ENCODE data around the gene GALNT7. TPM values are rescaled to one million over a fixed set of nuclear protein-coding genes. Genes with fewer than 3 reads are reported as not detected.

The GALNT7 gene
- total RNA-seq, 1 experiment from 2014 or later, result 156 TPM

- Histone ChIP-seq H3K4me1 (ENCODE audit: control insufficient read depth, insufficient read depth, low read length) (peaks cover 23% of the 10 kb centered on the region), H3K4me3 (ENCODE audit: low read depth in 2 of 2, low read length in 2 of 2) (no peak overlapping the region), H3K9me3 (ENCODE audit: control insufficient read depth, insufficient read depth, low read depth, low read length) (no peaks in the 10 kb centered on the region), H3K27me3 (ENCODE audit: control insufficient read depth, insufficient read depth, low read length) (no peaks in the 10 kb centered on the region), H3K36me3 (ENCODE audit: control insufficient read depth, insufficient read depth, low read length) (no peaks in the 10 kb centered on the region; the same call in 1 of the 2 replicates), H3K27ac (ENCODE audit: low read length) (peak overlapping the region; percentile 48; the same call in 1 of the 2 replicates)
- BruUV-seq (replicated peaks), result no TSS peak
- in situ Hi-C loops (cut with HindIII; ENCODE audit: low pct_unique_long_range_greater_than_20kb, low sequenced_read_pairs) (loop anchor here (25.0 kb wide), 1 partner anchor 112 kb away; the partner anchor contains the start of gene GALNT7), intact Hi-C loops (cut with micrococcal nuclease; ENCODE audit: unreplicated experiment) (no loop called here)
- ATAC-seq (no peak), DNase-seq (ENCODE audit: low read depth, low spot score) (no peak)
- ChIA-PET CTCF (no interaction called here), POLR2A (interaction anchor here (0.6 kb wide), 1 partner anchor 11 kb away, joined by 3 read pairs; no protein-coding TSS in a partner anchor)
- TF ChIP-seq SIN3A (IDR thresholded peaks at IDR 0.05; ENCODE audit: borderline replicate concordance, insufficient read depth, low read depth, low read length) (no peak), CTCF (IDR thresholded peaks at IDR 0.05) (no peak)
- TF ChIP-seq, protein P1, sequence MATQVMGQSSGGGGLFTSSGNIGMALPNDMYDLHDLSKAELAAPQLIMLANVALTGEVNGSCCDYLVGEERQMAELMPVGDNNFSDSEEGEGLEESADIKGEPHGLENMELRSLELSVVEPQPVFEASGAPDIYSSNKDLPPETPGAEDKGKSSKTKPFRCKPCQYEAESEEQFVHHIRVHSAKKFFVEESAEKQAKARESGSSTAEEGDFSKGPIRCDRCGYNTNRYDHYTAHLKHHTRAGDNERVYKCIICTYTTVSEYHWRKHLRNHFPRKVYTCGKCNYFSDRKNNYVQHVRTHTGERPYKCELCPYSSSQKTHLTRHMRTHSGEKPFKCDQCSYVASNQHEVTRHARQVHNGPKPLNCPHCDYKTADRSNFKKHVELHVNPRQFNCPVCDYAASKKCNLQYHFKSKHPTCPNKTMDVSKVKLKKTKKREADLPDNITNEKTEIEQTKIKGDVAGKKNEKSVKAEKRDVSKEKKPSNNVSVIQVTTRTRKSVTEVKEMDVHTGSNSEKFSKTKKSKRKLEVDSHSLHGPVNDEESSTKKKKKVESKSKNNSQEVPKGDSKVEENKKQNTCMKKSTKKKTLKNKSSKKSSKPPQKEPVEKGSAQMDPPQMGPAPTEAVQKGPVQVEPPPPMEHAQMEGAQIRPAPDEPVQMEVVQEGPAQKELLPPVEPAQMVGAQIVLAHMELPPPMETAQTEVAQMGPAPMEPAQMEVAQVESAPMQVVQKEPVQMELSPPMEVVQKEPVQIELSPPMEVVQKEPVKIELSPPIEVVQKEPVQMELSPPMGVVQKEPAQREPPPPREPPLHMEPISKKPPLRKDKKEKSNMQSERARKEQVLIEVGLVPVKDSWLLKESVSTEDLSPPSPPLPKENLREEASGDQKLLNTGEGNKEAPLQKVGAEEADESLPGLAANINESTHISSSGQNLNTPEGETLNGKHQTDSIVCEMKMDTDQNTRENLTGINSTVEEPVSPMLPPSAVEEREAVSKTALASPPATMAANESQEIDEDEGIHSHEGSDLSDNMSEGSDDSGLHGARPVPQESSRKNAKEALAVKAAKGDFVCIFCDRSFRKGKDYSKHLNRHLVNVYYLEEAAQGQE (IDR thresholded peaks at IDR 0.05; ENCODE audit: insufficient read depth in 1 of 2, low read depth in 2 of 2, low read length in 1 of 2), result no peak
Measured at GRCh38 chr4:173273941-173274340, 105.3 kb downstream of the GALNT7 start.

GRCh38 chr4:173274744-173275143 lies 106.1 kb downstream of the GALNT7 start:
- ChIA-PET CTCF (no interaction called here), POLR2A (interaction anchor here (0.6 kb wide), 1 partner anchor 12 kb away, joined by 3 read pairs; no protein-coding TSS in a partner anchor)
- no peaks in the 10 kb centered on the region for H3K9me3 ChIP-seq (ENCODE audit: control insufficient read depth, insufficient read depth, low read depth, low read length)
- intact Hi-C loops (cut with micrococcal nuclease; ENCODE audit: unreplicated experiment) (no loop called here), in situ Hi-C loops (cut with HindIII; ENCODE audit: low pct_unique_long_range_greater_than_20kb, low sequenced_read_pairs) (loop anchor here (25.0 kb wide), 1 partner anchor 112 kb away; the partner anchor contains the start of gene GALNT7)
- no TSS peak for BruUV-seq (replicated peaks)
- H3K27me3 ChIP-seq (ENCODE audit: control insufficient read depth, insufficient read depth, low read length), result no peaks in the 10 kb centered on the region
- peaks cover 16% of the 10 kb centered on the region for H3K4me1 ChIP-seq (ENCODE audit: control insufficient read depth, insufficient read depth, low read length)
- no peak for DNase-seq (ENCODE audit: low read depth, low spot score)
- TF ChIP-seq POLR2AphosphoS5 (IDR thresholded peaks at IDR 0.05; ENCODE audit: low read depth, low read length) (no peak), SIN3A (IDR thresholded peaks at IDR 0.05; ENCODE audit: borderline replicate concordance, insufficient read depth, low read depth, low read length) (no peak), TCF7L2 (IDR thresholded peaks at IDR 0.05; ENCODE audit: low read depth, low read length) (no peak), CTCF (IDR thresholded peaks at IDR 0.05) (no peak)
- TF ChIP-seq, protein P1 (IDR thresholded peaks at IDR 0.05; ENCODE audit: insufficient read depth in 1 of 2, low read depth in 2 of 2, low read length in 1 of 2), result no peak
- no peak for ATAC-seq
- no peaks in the 10 kb centered on the region; the same call in 1 of the 2 replicates for H3K36me3 ChIP-seq (ENCODE audit: control insufficient read depth, insufficient read depth, low read length)
- no peak overlapping the region for H3K27ac ChIP-seq (ENCODE audit: low read length)
- H3K4me3 ChIP-seq (ENCODE audit: low read depth in 2 of 2, low read length in 2 of 2), result no peak overlapping the region
